GM10266 (cell line): ENCODE data around the gene TMEM244.

Experiments
- DNase-seq: peaks from one replicate; pipeline ENCODE4 v3.0.0; 2012; ENCODE audit errors: extremely low spot score
- TF ChIP-seq, protein P1 (sequence below): IDR thresholded peaks from 2 replicates; pipeline ENCODE4 v1.5.1; 2012; ENCODE audit warnings: mild to moderate bottlenecking, low read depth; ENCODE audit not compliant: control insufficient read depth, insufficient read depth; ENCODE audit errors: missing control alignments

The TMEM244 gene

DNA sequence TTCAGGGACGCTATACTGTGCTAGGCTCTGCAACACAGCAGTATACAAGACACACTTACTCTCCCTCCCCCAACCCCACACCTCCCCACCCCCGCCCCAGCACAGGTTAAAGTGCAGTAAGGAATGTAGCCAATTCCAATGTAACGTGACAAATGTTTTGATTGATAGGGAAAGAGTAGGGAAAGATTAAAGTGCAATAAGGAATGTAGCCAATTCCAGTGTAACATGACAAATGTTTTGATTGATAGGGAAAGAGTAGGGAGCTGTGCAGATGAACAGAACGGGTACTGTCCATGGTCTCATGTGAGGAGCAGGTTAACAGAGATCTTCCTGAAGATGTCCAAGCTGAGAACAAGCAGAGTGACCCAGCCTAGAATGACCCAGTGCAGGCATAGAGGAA lies 69.1 kb downstream of the TMEM244 start:
- no peak for DNase-seq
- TF ChIP-seq, protein P1, sequence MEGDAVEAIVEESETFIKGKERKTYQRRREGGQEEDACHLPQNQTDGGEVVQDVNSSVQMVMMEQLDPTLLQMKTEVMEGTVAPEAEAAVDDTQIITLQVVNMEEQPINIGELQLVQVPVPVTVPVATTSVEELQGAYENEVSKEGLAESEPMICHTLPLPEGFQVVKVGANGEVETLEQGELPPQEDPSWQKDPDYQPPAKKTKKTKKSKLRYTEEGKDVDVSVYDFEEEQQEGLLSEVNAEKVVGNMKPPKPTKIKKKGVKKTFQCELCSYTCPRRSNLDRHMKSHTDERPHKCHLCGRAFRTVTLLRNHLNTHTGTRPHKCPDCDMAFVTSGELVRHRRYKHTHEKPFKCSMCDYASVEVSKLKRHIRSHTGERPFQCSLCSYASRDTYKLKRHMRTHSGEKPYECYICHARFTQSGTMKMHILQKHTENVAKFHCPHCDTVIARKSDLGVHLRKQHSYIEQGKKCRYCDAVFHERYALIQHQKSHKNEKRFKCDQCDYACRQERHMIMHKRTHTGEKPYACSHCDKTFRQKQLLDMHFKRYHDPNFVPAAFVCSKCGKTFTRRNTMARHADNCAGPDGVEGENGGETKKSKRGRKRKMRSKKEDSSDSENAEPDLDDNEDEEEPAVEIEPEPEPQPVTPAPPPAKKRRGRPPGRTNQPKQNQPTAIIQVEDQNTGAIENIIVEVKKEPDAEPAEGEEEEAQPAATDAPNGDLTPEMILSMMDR: no peak

DNA sequence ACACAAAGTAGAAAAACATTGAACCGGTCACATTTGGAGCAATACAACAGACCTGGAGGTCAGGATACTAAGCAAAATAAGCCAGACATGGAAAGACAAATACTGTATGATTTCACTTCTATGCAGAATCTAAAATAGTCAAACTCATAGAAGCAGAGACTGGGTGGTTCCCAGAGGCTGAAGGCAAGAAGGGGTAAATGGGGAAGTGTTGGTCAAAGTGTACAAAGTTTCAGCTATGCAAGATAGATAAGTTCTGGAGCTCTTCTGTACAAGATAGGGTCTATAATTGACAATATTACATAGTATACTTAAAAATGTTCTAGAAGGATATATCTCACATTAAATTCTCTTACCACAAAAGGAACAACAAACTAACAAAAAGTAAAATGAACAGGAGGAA lies 70.3 kb downstream of the TMEM244 start:
- TF ChIP-seq, protein P1: no peak
- no peak for DNase-seq

DNA sequence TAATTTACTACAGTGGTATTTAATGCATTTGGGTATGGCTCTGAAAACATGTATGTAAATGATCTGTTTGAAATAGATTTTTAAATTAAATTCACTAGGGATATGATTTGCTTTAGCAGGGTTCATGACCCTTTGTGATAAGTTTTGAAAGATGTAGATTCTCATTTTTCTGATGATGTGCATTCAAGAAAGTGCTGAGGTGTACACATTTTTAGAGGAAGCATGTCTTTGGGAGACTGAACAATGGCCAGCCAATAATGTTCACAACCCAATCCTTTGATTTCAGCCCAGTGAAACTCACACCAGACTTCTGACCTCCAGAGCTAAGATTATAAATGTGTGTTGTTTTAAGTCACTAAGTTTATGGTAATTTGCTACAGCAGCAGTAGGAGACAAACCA lies 71.1 kb downstream of the TMEM244 start:
- no peak for DNase-seq

DNA sequence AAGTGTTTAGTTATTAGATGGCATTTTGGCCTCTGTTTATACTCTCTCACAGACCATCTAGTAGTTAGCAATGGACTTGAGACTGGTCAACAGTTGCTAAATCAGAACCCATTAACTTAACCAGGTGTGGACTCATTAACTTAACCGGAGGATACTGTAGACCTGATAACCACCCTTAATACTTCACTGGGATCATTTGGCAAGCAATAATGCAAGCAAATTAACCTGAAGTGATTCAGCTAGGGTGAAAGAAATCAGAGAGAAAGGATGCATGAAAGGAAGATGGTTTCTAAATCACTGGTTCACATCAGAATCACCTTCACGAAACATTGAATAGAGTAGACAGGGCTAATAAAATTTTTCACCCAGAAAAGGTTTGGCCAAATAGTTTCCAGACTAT lies 73.3 kb downstream of the TMEM244 start:
- DNase-seq: no peak
- TF ChIP-seq, protein P1: no peak

More for the DNA sequence above, 71.1 kb downstream of the TMEM244 start:
- TF ChIP-seq, protein P1: no peak

- TF ChIP-seq, protein P1: no peak
- DNase-seq: no peak
These were observed 74.6 kb downstream of the TMEM244 start for GRCh38 chr6:129786548-129786947.

DNA sequence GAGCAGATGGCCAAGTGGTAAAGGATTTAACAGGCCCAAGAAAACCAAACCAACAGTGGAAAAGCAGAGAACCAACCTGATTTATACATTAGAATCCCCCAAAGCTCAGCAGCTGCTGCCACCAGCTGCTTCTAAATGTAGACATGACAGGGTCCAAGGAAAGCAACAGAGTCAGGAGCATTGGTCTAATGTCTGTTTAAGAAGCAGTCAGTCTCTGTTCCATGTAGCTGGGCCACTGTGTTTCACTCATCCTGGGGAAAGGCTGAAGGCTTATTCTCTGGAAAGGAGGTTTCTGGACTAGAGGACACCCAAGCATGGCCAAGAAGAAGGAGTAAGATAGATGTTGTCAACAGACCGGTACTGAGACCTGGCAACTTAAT lies 75.4 kb downstream of the TMEM244 start:
- TF ChIP-seq, protein P1: no peak
- DNase-seq: no peak

DNA sequence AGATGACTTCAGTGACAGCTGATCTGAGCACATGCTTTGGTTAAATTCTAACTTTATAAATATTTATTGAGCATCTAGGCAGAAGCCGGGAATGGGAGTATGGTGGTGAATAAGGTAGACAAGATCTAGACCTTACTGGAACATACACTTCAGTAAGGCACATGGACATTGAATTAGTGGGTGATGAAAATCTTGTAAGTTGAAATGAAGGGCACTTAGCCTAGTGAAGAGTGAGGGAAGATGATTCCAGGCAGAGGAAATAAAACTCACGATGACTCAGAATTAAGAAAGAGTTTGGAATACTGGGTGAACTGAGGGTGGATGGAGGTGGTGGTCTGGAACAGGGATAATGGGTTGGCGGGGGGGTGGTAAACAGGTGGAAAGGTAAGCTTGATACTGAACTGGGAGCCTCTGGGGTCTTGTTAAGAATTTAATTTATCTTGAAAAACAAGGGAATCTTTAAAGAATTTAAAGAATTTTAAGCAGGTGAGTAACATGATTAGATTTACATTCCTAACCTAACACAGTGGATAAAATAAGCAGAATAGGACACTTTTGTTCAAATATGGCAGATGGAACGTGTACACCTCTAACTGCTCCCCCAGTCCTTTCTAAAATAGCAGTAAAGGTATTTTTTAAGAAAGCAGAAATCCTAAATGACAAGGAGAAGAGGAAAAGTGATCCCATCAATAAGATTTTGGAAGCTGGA lies 75.9 kb downstream of the TMEM244 start:
- DNase-seq: no peak
- TF ChIP-seq, protein P1: no peak
